OCI-M2 (cell line): ENCODE results near the gene AGPAT1.
A peak's percentile ranks its signal among the peaks of the same experiment; 100 is the strongest.
"Not testable (repeated sequence)": the region's sequence is repeated elsewhere in the genome, so short reads cannot be mapped to it uniquely, and the experiment has no call there.

Experiments used
- DNase-seq: peaks from one replicate; lab custom pipeline; 2025; ENCODE audit not compliant: unreplicated experiment; lab: John Stamatoyannopoulos, UW

AGPAT1 gene

GRCh38 chr6:32151181-32151862 lies 24.6 kb downstream of the AGPAT1 start:
- DNase-seq: no peak

GRCh38 chr6:32149932-32150870 lies 25.7 kb downstream of the AGPAT1 start:
- no peak for DNase-seq

GRCh38 chr6:32149092-32149755 lies 26.7 kb downstream of the AGPAT1 start:
- DNase-seq: no peak

- no peak for DNase-seq
Observed at GRCh38 chr6:32148289-32149091, 27.4 kb downstream of the AGPAT1 start.

DNA sequence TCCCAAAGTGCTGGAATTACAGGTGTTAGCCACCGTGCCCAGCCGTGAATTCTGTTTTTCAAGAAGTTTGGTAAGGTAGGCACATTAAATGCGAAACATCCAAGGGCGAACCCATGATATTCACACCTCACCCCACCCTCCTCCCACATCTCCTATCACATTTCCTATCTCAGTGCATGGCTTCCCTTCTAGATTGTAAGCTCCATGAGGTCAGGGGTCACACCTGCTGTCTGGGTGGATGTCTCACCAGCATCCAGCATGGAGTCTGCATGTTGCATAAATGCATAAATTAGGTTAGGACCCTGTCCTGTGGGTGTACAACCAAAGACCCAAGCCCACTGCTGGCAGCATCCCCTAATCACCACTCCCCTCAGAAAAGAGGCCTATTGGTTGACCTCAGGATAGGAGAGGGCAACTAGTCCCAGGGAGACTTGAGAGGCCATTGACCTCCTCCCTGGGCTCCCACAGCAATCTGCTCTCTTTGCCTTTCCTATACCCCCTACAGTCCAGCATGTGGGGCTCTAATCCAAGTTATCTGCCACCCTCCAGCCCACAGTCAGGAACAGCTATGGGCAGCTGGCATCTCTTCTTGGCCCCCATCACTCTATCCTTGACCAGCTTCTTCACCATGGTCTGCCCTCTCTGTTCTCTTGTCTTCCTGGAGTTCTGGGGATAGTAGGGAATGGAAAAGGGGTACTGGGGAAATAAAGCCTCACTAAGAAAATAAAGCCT lies 28.3 kb downstream of the AGPAT1 start:
- DNase-seq: no peak

DNA sequence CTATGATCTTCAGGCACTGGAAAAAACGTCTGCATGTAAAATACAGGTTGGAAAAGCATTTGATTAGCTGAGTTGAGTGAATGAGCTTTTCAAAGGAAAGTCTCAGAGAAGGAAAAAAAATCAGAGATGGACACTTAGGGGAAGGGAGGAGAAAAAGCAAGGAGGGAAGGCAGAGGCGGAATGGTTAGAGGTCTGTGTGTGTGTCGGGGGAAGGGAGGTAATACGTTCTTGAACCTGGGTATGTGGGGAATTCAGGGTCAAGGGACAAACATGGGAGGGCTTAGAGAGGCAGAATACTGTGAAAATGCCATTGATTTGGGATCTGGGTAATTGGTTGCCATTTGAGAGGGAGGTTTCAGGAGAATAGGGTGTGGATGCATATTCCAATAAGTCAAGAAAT lies 29.2 kb downstream of the AGPAT1 start:
- DNase-seq: no peak

- DNase-seq: no peak
Observed at GRCh38 chr6:32146287-32146686, 29.6 kb downstream of the AGPAT1 start.

GRCh38 chr6:32144238-32144637 lies 31.6 kb downstream of the AGPAT1 start:
- not testable (repeated sequence) for DNase-seq

GRCh38 chr6:32140420-32141046 lies 35.4 kb downstream of the AGPAT1 start:
- no peak for DNase-seq

DNA sequence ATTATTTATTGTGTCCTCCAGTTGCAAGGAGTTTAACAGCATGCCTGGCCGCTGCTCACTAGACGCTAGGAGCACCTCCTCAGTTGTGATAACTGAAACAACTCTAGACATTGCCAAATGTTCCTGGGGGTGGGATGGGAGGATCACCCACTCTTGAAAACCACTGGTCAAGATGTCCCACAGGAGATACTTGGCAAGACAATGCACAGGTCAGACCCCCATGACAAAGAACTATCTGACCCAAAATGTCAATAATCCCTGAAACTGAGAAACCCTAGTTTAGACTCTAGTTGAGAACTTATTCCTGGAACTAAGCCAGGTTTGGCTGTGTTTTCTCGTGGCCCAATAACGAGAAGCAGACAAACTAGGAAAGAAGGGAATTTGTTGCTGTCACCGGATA lies 36.3 kb downstream of the AGPAT1 start:
- no peak for DNase-seq

DNA sequence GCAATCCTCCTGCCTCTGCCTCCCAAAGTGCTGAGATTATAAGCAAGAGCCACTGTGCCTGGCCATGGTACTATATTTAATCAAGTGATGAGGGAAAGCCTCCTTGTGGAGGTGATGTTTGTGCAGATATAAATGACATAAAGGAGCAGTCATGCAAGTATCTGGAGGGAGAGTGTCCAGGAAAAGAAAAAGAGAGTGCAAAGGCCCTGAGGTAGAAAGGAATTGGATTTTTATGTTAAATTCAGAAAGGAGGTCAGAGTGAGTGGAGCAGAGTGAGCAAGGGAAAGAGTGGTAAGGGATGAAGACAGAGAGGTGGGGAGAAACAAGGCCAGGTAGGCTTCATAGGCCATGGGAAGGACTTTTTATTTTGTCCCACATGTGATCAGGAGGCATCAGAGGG lies 38.4 kb downstream of the AGPAT1 start:
- DNase-seq: no peak

DNA sequence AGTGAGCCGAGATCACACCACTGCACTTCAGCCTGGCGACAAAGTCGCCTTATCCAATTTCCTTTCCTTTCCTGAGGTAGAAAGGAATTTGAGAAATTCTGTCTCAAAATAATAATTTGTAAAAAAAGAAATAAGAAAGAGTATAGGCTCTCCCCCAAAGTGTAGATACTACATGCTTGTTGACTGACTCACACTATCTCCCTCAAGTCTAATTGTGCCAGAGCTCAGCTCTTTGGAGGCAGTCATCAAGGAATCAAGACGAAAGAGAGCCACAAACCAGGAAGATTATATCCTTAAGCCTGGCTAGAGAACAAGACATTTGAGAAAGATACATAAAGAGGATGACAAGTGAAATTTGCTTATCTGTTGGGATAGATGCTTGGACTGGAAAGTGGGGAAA lies 42.1 kb downstream of the AGPAT1 start:
- DNase-seq: no peak

DNA sequence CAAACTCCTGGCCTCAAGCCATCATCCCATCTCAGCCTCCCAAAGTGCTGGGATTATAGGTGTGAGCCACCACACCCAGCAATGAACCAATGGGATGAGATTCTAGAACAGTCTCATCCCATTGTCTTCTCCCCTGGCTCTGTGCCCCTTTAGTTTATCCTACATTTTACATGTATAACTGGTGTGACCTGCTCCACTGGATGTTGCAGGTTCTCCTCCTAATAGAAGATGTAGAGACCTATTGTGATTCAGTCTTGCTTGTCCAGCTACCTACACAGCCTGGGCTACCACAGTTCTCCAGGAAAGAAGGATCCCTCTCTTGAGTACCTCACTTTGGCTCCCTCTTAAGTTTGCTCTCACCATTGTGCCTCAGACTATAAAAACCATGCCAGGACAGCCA lies 43.8 kb downstream of the AGPAT1 start:
- no peak for DNase-seq

DNA sequence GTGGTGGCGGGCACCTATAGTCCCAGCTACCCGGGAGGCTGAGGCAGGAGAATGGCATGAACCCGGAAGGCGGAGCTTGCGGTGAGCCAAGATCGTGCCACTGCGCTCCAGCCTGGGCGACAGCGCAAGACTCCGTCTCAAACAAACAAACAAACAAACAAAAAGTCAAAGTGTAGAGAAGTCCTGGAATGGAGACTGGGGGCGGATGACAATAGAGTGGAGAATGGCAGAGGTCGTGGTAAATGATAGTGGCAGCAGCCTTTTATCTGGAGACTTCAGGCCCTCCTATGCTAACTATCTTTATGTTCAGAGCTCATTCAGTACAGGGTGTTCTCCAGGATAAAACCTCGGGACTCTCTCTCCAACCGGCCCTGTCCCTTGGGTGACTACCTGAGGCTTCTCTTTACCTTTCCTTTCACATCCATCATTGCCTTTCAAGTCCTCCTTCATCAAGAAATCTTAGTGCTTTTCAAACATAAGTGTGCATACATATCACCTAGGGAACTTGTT lies 44.4 kb downstream of the AGPAT1 start:
- DNase-seq: peak; percentile 95

- DNase-seq: no peak
Observed at GRCh38 chr6:32129297-32130088, 46.4 kb downstream of the AGPAT1 start.

GRCh38 chr6:32128751-32129296 lies 47.1 kb downstream of the AGPAT1 start:
- DNase-seq: no peak

- peak; percentile 90 for DNase-seq
Observed at GRCh38 chr6:32127717-32128592, 47.9 kb downstream of the AGPAT1 start, which contains the start of gene ATF6B. Gene ATF6B, minus strand, starts transcription at chr6:32128246. Its CDS starts 39 bp downstream, at chr6:32128207.

- no peak for DNase-seq
Observed at GRCh38 chr6:32127409-32127716, 48.5 kb downstream of the AGPAT1 start.
